ENCODE results near the gene TSC22D4. TPM values are rescaled to one million over a fixed set of nuclear protein-coding genes. Genes with fewer than 3 reads are reported as not detected.

Gene TSC22D4
- total RNA-seq, 1 donor from 2014 or later = 42.4 TPM

DNA sequence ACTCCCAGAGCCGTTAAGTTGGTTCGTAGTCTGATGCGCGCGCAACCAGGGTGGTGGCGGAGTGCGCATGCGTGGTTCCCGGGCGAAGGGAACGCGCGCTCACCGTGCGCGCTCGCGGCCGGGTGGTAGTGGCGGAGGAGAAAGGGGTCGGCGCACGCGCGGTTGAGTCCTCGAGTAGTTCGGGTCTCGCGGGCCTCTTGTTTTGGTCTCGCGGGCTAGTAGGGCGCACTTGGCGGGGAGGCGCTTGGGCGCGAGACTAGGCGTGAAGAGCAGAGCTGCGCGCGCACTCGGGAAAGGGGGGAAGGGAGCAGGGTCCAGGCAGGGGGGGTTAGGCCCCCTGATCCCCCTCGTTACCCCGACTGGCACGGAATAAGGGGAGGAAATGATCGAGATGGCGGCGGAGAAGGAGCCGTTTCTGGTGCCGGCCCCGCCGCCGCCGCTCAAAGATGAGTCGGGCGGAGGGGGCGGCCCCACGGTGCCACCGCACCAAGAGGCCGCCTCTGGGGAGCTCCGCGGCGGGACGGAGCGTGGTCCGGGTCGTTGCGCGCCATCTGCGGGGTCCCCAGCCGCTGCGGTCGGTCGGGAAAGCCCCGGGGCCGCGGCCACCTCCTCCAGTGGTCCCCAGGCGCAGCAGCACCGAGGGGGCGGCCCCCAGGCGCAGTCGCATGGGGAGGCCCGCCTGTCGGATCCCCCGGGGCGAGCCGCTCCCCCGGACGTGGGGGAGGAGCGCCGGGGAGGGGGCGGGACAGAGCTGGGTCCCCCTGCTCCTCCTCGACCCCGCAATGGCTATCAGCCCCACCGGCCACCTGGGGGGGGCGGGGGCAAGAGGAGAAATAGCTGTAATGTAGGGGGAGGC, 49.1 kb downstream of the TSC22D4 start, which contains the start of gene MEPCE:
TSS of gene MEPCE (plus strand) at position 195 of the 856 bp plus-strand sequence. CDS start at position 383, 188 bp downstream.
- DNase-seq (ENCODE audit: low spot score) = peak; percentile 99

DNA sequence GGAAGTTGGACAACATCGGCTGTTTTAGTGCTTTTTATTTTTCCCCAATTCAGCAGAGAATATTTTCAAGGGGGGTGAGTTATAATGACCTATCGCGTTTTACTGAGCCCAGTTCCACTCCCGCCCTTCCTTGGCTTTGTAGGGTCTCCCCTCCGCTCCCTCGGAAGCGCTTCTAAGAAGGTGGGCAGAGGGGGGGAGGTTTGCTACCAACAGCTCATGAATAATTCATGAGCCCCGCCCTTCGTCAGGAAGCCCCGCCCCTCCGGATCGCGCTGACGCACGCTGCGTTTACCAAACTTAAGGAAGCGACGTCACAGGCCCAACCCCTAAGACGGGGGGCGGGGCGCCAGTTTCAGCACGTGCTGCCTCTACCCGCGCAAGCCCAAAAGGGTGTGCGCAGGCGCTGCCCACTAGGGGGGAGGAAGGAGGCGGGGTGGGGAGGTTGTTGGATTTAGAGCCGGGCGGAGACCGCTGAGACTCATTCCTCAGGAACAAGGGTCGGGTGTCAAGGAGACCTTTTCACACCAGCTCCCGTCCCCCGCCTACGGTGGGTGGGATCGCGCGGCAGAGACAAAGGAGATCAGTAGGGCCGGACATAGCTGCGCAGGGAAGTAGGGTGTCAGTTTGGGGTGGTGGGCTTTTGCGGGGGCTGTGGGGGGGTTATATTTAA, 49.9 kb downstream of the TSC22D4 start:
- DNase-seq (ENCODE audit: low spot score) = peak; percentile 100

DNA sequence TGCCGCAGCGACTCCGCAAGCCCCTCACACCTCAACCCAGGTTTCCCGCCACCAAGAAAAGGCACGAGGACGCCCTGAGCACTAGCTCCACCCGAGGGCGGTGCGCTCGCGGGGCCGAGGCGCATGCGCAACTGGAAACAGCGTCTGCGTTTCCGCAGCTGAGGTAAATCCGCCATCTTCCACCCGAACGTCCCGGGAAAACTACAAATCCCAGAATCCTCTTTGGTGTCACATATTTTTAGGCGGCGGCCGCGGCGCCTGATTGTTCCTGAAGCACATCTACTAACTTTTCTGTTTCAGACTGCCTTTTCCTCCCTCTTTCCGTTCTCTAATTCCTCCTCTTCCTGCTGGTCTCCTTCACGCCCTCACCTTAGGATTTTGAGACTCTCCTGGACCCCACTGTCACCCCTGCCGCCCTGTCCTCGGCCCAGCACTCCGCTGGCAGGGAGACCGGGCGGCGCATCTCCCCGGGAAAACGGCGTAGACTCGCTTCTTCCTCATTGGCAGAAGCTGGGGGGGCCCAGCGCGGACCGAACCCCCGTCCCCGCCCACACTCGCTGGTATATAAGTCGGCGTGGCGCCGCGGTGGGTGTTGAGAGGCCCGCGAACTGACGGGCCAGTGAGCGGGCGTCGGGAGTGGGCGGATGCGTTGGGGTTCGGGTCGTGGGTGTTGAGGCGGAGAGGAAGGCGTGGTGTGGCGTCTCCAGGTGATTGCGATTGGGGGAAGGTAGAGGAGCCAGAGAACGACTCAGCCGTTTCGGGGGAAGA, 50.6 kb downstream of the TSC22D4 start, which contains the start of gene ZCWPW1:
TSS of gene ZCWPW1 (minus strand) at position 505 of the 768 bp plus-strand sequence. CDS start 8,054 bp downstream, outside the sequence.
- DNase-seq (ENCODE audit: low spot score) = peak; percentile 99

DNA sequence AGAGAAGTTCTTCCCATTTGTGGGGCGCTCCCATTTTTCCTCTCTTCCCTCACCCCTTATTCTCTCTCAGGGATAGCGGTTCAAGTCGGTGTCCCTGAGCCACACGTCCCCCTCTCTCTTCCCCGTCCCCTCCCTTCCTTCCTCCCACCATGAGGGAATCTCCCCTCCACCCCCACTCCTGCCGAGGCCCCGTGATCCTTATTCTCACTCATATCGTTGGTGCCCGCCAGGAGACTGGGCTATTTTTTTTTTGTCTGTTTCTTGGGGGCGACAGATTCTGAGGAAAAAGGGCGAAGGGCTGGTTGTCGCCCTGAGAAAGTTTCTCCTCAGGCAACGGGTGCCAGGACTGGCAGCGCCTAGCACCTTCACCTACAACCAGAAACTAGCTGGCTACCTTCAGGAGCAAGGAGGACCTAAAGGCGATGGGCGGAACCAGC, 51.2 kb downstream of the TSC22D4 start:
- DNase-seq (ENCODE audit: low spot score) = no peak

DNA sequence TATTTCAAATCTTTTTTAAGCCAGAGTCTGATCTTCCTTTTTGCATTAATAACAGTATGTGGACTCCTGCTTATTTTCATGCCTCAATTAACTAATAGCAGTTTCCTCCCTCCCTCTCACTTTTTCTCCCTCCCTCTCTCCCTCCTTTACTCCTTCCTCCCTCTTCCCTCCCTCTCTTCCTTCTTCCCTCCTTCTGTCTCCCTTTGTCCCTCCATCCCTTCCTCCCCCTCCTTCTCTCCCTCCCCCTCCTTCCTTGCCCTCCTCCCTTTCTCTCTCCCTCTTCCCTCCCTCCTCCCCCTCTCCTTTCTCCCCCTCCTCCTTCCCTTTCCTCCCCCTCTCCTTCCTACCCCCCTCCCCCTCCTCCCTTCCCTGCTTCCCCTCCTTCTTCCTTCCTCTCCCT, 52.5 kb downstream of the TSC22D4 start:
- no peak for DNase-seq (ENCODE audit: low spot score)

DNA sequence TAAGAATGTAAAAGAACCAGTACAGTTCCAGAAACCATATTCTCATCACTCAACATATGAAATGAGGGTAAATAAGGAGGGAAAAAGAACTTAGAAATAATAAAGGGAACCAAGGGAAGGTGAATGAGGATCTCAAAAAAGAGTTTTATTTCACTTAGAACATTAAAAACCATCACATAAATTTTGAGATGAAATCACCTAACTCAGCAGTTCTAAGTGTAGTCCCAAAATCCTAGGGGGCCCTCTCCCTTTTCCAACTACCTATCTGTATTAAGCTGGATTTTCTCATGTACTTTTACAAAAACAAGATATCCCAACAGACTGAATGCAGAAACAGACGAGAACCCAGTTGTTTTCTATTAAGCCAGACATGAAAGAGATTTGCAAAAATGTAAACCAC, 53.7 kb downstream of the TSC22D4 start:
- DNase-seq (ENCODE audit: low spot score) = no peak

DNA sequence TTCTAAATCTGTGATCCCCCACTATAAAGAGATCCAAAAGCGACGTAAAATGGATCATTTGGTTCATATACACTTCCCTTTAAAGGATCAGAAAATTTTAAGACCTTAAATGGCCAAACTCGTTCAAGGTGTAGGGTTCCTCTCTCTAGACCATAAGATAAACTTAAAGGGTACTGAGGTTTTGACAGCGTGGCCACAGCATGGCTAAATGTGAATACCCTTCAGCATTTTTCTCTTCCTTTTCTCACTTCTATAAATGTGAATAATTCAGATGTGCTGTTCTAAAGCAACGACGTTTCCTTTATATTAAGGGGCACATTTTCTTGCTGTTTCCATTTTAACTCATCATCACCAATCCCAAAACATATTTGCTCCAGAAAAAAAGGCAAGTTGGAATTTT, 55.7 kb downstream of the TSC22D4 start:
- no peak for DNase-seq (ENCODE audit: low spot score)

DNA sequence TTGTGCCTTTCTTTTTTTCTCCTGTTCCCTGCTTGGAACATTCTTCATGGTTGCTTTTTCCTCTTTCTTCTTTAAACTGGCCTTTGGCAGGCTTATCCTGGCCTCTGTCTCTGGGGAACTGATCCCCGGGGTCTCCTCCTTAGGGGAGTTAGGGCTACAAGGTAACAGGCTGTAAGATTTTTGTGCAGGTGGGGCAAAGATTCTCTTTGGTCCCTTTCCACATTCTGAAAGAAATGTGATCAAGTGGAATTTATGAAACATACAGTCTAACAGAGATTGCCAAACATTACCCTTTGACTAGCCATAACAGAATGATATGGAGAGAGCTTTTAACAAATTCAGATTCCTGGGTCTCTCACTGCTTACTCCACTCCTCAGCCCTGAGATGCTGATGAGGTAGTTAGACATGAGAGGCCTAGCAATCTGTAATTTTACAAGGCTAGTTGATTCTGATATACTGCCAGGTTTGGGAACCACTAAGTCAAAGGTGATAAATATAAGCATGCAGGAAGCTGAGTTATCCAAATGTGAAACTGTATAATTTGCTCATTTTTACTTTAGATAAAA, 59.3 kb downstream of the TSC22D4 start:
- DNase-seq (ENCODE audit: low spot score) = peak; percentile 33

DNA sequence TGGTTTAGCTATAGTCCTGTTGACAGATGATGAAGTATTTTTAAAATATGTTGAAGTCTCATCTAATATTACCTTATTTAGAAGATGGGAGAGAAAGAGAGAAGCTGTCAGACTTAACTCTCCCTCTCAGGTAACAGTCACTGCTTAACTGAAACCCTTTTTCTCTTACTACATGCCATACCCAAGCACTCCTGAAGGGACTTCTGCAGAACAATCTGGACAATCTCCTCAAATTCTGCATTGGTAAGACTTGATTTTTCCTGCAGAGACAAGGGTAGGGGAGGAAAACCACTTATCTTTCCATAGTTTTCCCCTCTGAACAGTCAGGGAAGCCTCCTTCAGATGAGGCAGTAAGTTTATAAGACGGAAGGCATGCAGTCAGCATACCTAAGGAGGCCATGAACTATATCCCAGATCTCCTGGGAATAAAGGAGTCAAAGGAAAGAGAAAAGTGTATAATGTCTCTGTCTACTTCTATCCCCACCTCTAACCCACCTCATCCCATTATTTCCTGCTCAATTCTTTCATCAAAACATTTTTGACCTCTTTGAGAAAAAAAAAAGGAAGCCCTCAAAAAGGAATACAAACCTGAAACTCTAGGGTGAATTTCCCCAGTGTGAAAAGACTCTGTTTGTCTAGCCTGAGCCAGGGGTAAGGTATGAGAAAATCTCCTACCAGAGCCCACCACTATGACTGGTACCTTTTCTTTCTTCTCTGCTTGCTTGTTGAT, 59.9 kb downstream of the TSC22D4 start:
- DNase-seq (ENCODE audit: low spot score) = no peak

Other genes with a start within 250 kb of the TSC22D4 start
- not detected for gene SPDYE3, start 171.5 kb downstream of the TSC22D4 start, total RNA-seq
- gene PILRB, start 121.1 kb downstream of the TSC22D4 start, total RNA-seq = 32.1 TPM
- 14.5 TPM for gene PILRA, start 105.7 kb downstream of the TSC22D4 start, total RNA-seq
- gene ZCWPW1, start 50.5 kb downstream of the TSC22D4 start, total RNA-seq = 3.2 TPM
- gene MEPCE, start 49.4 kb downstream of the TSC22D4 start, total RNA-seq = 25.9 TPM
- gene PPP1R35, start 42.7 kb downstream of the TSC22D4 start, total RNA-seq = 24.8 TPM
- 0.96 TPM for gene SPACDR, start 15.0 kb downstream of the TSC22D4 start, total RNA-seq
- gene NYAP1, start 4.7 kb upstream of the TSC22D4 start, total RNA-seq = 1.2 TPM
- 14.1 TPM for gene AGFG2, start 60.0 kb upstream of the TSC22D4 start, total RNA-seq
- 2.3 TPM for gene SAP25, start 94.7 kb upstream of the TSC22D4 start, total RNA-seq
- gene LRCH4, start 106.9 kb upstream of the TSC22D4 start, total RNA-seq = 41.8 TPM
- not detected for gene FBXO24, start 107.1 kb upstream of the TSC22D4 start, total RNA-seq
- 66.4 TPM for gene PCOLCE, start 123.1 kb upstream of the TSC22D4 start, total RNA-seq
- gene MOSPD3, start 133.3 kb upstream of the TSC22D4 start, total RNA-seq = 12.9 TPM
- 0.29 TPM for gene TFR2, start 162.3 kb upstream of the TSC22D4 start, total RNA-seq
- gene ACTL6B, start 177.2 kb upstream of the TSC22D4 start, total RNA-seq = not detected
- gene GNB2, start 194.5 kb upstream of the TSC22D4 start, total RNA-seq = 243 TPM
- gene GIGYF1, start 215.0 kb upstream of the TSC22D4 start, total RNA-seq = 31.9 TPM
- gene POP7, start 226.9 kb upstream of the TSC22D4 start, total RNA-seq = 25.9 TPM
- not detected for gene EPO, start 241.3 kb upstream of the TSC22D4 start, total RNA-seq